ENCODE measurements around the gene NRP2.

Gene NRP2

GRCh38 chr2:205682239-205682970 is at the start of gene NRP2:
TSS of gene NRP2 (plus strand) at chr2:205682501. CDS start at chr2:205683291, 790 bp downstream.
- peak; percentile 90 for DNase-seq

- DNase-seq: no peak
Measured at GRCh38 chr2:205633994-205634393, 48.3 kb upstream of the NRP2 start.

- no peak for DNase-seq
Measured at GRCh38 chr2:205636549-205637319, 45.6 kb upstream of the NRP2 start.

GRCh38 chr2:205637320-205637602 is 45.0 kb upstream of the NRP2 start:
- DNase-seq: no peak

GRCh38 chr2:205637779-205638503 is 44.4 kb upstream of the NRP2 start:
- no peak for DNase-seq

- no peak for DNase-seq
Measured at GRCh38 chr2:205640716-205641115, 41.6 kb upstream of the NRP2 start.

- DNase-seq: no peak
Measured at GRCh38 chr2:205642599-205643356, 39.5 kb upstream of the NRP2 start.

- no peak for DNase-seq
Measured at GRCh38 chr2:205643391-205643885, 38.9 kb upstream of the NRP2 start.

- no peak for DNase-seq
Measured at GRCh38 chr2:205644018-205644417, 38.3 kb upstream of the NRP2 start.

- DNase-seq: no peak
Measured at GRCh38 chr2:205646680-205647079, 35.6 kb upstream of the NRP2 start.

GRCh38 chr2:205650450-205650849 is 31.9 kb upstream of the NRP2 start:
- peak; percentile 58 for DNase-seq

- DNase-seq: no peak
Measured at GRCh38 chr2:205650931-205651330, 31.4 kb upstream of the NRP2 start.

GRCh38 chr2:205651719-205652118 is 30.6 kb upstream of the NRP2 start:
- DNase-seq: no peak

GRCh38 chr2:205654878-205655605 is 27.3 kb upstream of the NRP2 start:
- no peak for DNase-seq

- no peak for DNase-seq
Measured at GRCh38 chr2:205655779-205656456, 26.4 kb upstream of the NRP2 start.

- no peak for DNase-seq
Measured at GRCh38 chr2:205656461-205656860, 25.8 kb upstream of the NRP2 start.

- DNase-seq: no peak
Measured at GRCh38 chr2:205656941-205657340, 25.4 kb upstream of the NRP2 start.

GRCh38 chr2:205657579-205657978 is 24.7 kb upstream of the NRP2 start:
- no peak for DNase-seq

- DNase-seq: no peak
Measured at GRCh38 chr2:205658068-205658467, 24.2 kb upstream of the NRP2 start.

GRCh38 chr2:205658572-205658971 is 23.7 kb upstream of the NRP2 start:
- DNase-seq: no peak

- no peak for DNase-seq
Measured at GRCh38 chr2:205659922-205660321, 22.4 kb upstream of the NRP2 start.

All from left hindlimb (tissue), 1 donor.